Chondrocyte (in vitro differentiated cells): ENCODE results near the gene TMEM120A. TPM values are rescaled to one million over a fixed set of nuclear protein-coding genes. Genes with fewer than 3 reads are reported as not detected.

Experiments
- DNase-seq: peaks from one replicate; pipeline ENCODE4 v3.0.0; 2021; ENCODE audit warnings: mixed read lengths, low spot score
- H3K27ac Mint-ChIP-seq: one replicate; pipeline ENCODE4 v1.8.0; 2021; ENCODE audit warnings: mild to moderate bottlenecking, moderate library complexity, mixed read lengths; ENCODE audit not compliant: unreplicated experiment
- H3K27me3 Mint-ChIP-seq: 2 replicates; pipeline ENCODE4 v1.8.0; 2021; ENCODE audit warnings: low read depth, mixed read lengths
- H3K36me3 Mint-ChIP-seq: 2 replicates; pipeline ENCODE4 v1.8.0; 2021; ENCODE audit warnings: low read depth, mixed read lengths
- H3K4me1 Mint-ChIP-seq: 2 replicates; pipeline ENCODE4 v1.8.0; 2021; ENCODE audit warnings: low read depth, mild to moderate bottlenecking, mixed read lengths
- H3K4me3 Mint-ChIP-seq: one replicate; pipeline ENCODE4 v1.8.0; 2021; ENCODE audit warnings: mild to moderate bottlenecking, moderate library complexity, mixed read lengths; ENCODE audit not compliant: unreplicated experiment
- H3K9me3 Mint-ChIP-seq: 2 replicates; pipeline ENCODE4 v1.8.0; 2021; ENCODE audit warnings: low read depth, mixed read lengths
- CTCF ChIP-seq: fragments of 200-600 bp; sonication (generic); IDR thresholded peaks from 2 replicates; pipeline ENCODE4 v1.5.0; 2021; ENCODE audit warnings: antibody characterized with exemption, mild to moderate bottlenecking, moderate library complexity
- total RNA-seq: library from RNA; stranded (reverse); gene quantifications from 3 replicates; pipeline ENCODE4 v1.2.1, GENCODE V29; 2021

TMEM120A gene
- total RNA-seq, 1 donor from 2014 or later = 30.6 TPM

- no peak for DNase-seq
- Mint-ChIP-seq H3K36me3 (peaks cover 10% of the 10 kb centered on the region), H3K27ac (no peak overlapping the region), H3K4me1 (peaks cover 19% of the 10 kb centered on the region), H3K27me3 (no peaks in the 10 kb centered on the region), H3K4me3 (no peak overlapping the region), H3K9me3 (no peaks in the 10 kb centered on the region)
- TF ChIP-seq CTCF = no peak
These were observed 4.7 kb downstream of the TMEM120A start for GRCh38 chr7:75989500-75990388.

GRCh38 chr7:75988568-75989499 lies 5.6 kb downstream of the TMEM120A start:
- H3K9me3 Mint-ChIP-seq = no peaks in the 10 kb centered on the region
- H3K36me3 Mint-ChIP-seq = peaks cover 10% of the 10 kb centered on the region
- no peaks in the 10 kb centered on the region for H3K27me3 Mint-ChIP-seq
- TF ChIP-seq CTCF = no peak
- H3K4me3 Mint-ChIP-seq = no peak overlapping the region
- no peak overlapping the region for H3K27ac Mint-ChIP-seq
- H3K4me1 Mint-ChIP-seq = peaks cover 18% of the 10 kb centered on the region
- no peak for DNase-seq

GRCh38 chr7:75987805-75988567 lies 6.4 kb downstream of the TMEM120A start:
- DNase-seq = no peak
- Mint-ChIP-seq H3K4me1 (peaks cover 11% of the 10 kb centered on the region), H3K27me3 (no peaks in the 10 kb centered on the region), H3K4me3 (no peak overlapping the region), H3K27ac (no peak overlapping the region), H3K9me3 (no peaks in the 10 kb centered on the region), H3K36me3 (peaks cover 12% of the 10 kb centered on the region)
- TF ChIP-seq CTCF = no peak

- DNase-seq = no peak
- H3K27ac Mint-ChIP-seq = peak overlapping the region; percentile 57
- no peak for TF ChIP-seq CTCF
- no peaks in the 10 kb centered on the region for H3K27me3 Mint-ChIP-seq
- no peaks in the 10 kb centered on the region for H3K9me3 Mint-ChIP-seq
- peaks cover 9% of the 10 kb centered on the region for H3K4me1 Mint-ChIP-seq
- no peak overlapping the region for H3K4me3 Mint-ChIP-seq
- H3K36me3 Mint-ChIP-seq = peaks cover 12% of the 10 kb centered on the region
These were observed 7.2 kb downstream of the TMEM120A start for GRCh38 chr7:75987026-75987804.
